ENCODE results near the gene IL36RN. TPM values are rescaled to one million over a fixed set of nuclear protein-coding genes. Genes with fewer than 3 reads are reported as not detected.

IL36RN gene
- total RNA-seq, 1 experiment from 2014 or later, result not detected

DNA sequence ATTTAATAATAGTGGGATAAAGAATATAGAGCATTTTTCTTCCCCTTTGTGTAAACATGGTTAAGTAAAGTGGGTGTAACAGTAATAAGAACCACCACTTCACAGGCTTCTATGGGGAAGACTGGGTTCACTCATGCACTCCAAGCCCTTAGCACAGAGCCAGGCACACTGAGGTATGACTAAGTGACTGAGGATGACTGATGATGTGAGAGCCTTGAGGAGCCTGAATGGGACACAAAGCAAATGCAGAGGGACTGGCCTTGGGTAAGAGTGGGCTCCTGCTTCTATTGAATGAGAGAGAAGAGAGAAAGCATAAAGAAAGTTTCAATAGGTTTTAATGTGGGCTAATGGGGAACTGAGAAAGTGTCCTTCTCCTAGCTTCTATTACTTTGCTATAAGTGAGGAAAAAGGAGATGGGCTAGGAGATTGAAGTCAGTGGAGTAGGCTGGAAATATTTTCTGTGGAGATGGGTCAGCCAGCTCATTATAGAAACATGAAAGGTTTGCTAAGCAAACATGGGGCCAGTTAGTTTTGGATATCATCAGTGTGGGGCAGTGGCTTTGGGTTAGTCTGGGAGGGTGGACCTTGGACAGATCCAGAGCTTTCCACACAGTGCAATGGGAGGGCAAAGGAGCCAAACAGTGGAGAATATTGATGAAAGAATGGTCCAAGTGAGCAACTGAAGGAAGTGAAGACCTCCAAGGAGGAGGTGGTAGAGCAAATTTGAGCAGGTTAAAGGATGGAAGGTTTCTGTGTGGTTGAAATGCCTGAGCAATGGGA, 29.4 kb downstream of the IL36RN start:
- Histone ChIP-seq H3K27me3 (replicated peaks; ENCODE audit: control insufficient read depth, insufficient read depth, low read length) (no peaks in the 10 kb centered on the region; the same call in 1 of the 2 replicates), H3K36me3 (ENCODE audit: control insufficient read depth, insufficient read depth, low read length) (no peaks in the 10 kb centered on the region), H3K4me1 (no peaks in the 10 kb centered on the region), H3K4me3 (ENCODE audit: low read depth, low read length) (no peak overlapping the region), H3K9me3 (no peaks in the 10 kb centered on the region)
- no TSS peak for BruUV-seq (replicated peaks)
- Mint-ChIP-seq H3K27ac (ENCODE audit: unreplicated experiment) (no peak overlapping the region), H3K27me3 (ENCODE audit: insufficient read depth, unreplicated experiment) (peaks cover 6% of the 10 kb centered on the region), H3K4me3 (ENCODE audit: unreplicated experiment) (no peak overlapping the region), H3K36me3 (ENCODE audit: insufficient read depth, unreplicated experiment) (no peaks in the 10 kb centered on the region), H3K4me1 (ENCODE audit: low read depth, unreplicated experiment) (no peaks in the 10 kb centered on the region), H3K9me3 (ENCODE audit: unreplicated experiment) (no peaks in the 10 kb centered on the region)
- DNase-seq, result no peak
- intact Hi-C loops (cut with micrococcal nuclease; ENCODE audit: unreplicated experiment), result no loop called here
- CTCF ChIA-PET, result interaction anchor here (0.7 kb wide), 1 partner anchor 8 kb away, joined by 4 read pairs; no protein-coding TSS in a partner anchor
- POLR2A ChIA-PET, result no interaction called here
- no peak for TF ChIP-seq CTCF (IDR thresholded peaks at IDR 0.05; ENCODE audit: insufficient read depth in 1 of 2, low read depth in 1 of 2, low read length in 1 of 2, severe bottlenecking in 1 of 2, unreplicated experiment in 1 of 2)

DNA sequence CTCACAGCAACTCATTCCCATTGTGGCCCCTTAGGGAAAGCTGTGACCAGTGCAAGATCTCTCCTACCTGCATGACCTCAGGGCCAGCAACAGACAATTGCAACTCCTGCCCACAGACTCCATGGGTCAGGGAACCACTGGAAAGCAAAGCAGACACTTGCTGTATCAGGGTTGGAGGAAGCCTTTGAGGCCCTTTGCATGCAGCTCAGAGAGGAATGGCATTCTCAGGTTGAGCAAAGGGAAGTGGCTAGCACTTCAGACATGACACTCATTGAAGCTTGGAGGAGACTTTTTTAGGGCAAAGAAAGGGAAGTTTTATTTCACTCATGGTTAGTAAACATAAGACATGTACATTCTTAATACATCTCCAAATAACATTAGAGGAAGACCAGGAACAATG, 30.9 kb downstream of the IL36RN start:
- Mint-ChIP-seq H3K36me3 (ENCODE audit: insufficient read depth, unreplicated experiment) (no peaks in the 10 kb centered on the region), H3K4me3 (ENCODE audit: unreplicated experiment) (no peak overlapping the region), H3K27me3 (ENCODE audit: insufficient read depth, unreplicated experiment) (peaks cover 6% of the 10 kb centered on the region), H3K9me3 (ENCODE audit: unreplicated experiment) (no peaks in the 10 kb centered on the region), H3K27ac (ENCODE audit: unreplicated experiment) (no peak overlapping the region), H3K4me1 (ENCODE audit: low read depth, unreplicated experiment) (no peaks in the 10 kb centered on the region)
- TF ChIP-seq CTCF (IDR thresholded peaks at IDR 0.05; ENCODE audit: insufficient read depth in 1 of 2, low read depth in 1 of 2, low read length in 1 of 2, severe bottlenecking in 1 of 2, unreplicated experiment in 1 of 2), result no peak
- no peaks in the 10 kb centered on the region for H3K36me3 ChIP-seq (ENCODE audit: control insufficient read depth, insufficient read depth, low read length)
- intact Hi-C loops (cut with micrococcal nuclease; ENCODE audit: unreplicated experiment), result no loop called here
- H3K27me3 ChIP-seq (replicated peaks; ENCODE audit: control insufficient read depth, insufficient read depth, low read length), result no peaks in the 10 kb centered on the region
- no peak for DNase-seq
- no peaks in the 10 kb centered on the region for H3K4me1 ChIP-seq
- ChIA-PET POLR2A (no interaction called here), CTCF (interaction anchor here (1.6 kb wide), 1 partner anchor 10 kb away, joined by 6 read pairs; no protein-coding TSS in a partner anchor)
- H3K4me3 ChIP-seq (ENCODE audit: low read depth, low read length), result no peak overlapping the region
- BruUV-seq (replicated peaks), result no TSS peak
- H3K9me3 ChIP-seq, result peaks cover 2% of the 10 kb centered on the region; the same call in 1 of the 2 replicates

DNA sequence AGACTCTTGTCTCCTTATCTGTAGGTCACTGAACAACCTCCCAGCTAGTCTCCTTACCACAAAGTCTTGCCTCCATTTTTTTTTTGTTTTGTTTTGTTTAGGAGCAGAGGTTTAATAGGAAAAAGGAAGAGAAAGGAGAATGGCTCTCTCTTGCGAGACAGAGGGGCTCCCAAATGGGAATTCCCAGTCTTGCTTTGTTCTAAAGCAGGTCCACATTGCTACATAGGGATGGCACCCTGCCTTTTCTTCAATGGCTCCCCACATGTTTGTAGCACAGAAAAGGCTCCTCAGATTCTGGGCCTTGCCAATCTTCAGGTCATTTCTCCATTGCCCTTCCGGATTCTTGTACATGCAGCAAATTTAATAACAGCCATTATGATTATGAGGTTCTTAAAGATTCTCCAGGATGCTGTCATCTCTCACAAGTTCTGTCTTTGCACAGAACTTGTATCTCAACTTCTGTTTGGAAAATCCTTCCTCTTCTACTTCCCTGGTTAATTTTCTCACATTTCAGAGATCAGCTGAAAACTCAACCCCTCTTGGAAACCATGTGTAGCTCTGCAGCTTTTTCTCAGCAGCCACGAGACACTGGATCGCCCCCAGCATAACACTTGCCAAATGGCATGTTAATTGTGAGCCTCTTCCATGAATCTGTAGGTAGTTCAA, 32.4 kb downstream of the IL36RN start:
- H3K4me1 ChIP-seq, result no peaks in the 10 kb centered on the region
- Mint-ChIP-seq H3K27ac (ENCODE audit: unreplicated experiment) (no peak overlapping the region), H3K4me1 (ENCODE audit: low read depth, unreplicated experiment) (no peaks in the 10 kb centered on the region), H3K9me3 (ENCODE audit: unreplicated experiment) (no peaks in the 10 kb centered on the region), H3K36me3 (ENCODE audit: insufficient read depth, unreplicated experiment) (no peaks in the 10 kb centered on the region), H3K4me3 (ENCODE audit: unreplicated experiment) (no peak overlapping the region), H3K27me3 (ENCODE audit: insufficient read depth, unreplicated experiment) (no peaks in the 10 kb centered on the region)
- H3K4me3 ChIP-seq (ENCODE audit: low read depth, low read length), result no peak overlapping the region
- peaks cover 8% of the 10 kb centered on the region for H3K9me3 ChIP-seq
- no peak for TF ChIP-seq CTCF (IDR thresholded peaks at IDR 0.05; ENCODE audit: insufficient read depth in 1 of 2, low read depth in 1 of 2, low read length in 1 of 2, severe bottlenecking in 1 of 2, unreplicated experiment in 1 of 2)
- no peaks in the 10 kb centered on the region for H3K36me3 ChIP-seq (ENCODE audit: control insufficient read depth, insufficient read depth, low read length)
- POLR2A ChIA-PET, result no interaction called here
- CTCF ChIA-PET, result no interaction called here
- H3K27me3 ChIP-seq (replicated peaks; ENCODE audit: control insufficient read depth, insufficient read depth, low read length), result no peaks in the 10 kb centered on the region
- DNase-seq, result no peak
- intact Hi-C loops (cut with micrococcal nuclease; ENCODE audit: unreplicated experiment), result no loop called here
- no TSS peak for BruUV-seq (replicated peaks)

Measured in Caco-2 (cell line).